HepG2 (cell line): ENCODE measurements around the gene LRRC72. TPM values are rescaled to one million over a fixed set of nuclear protein-coding genes. Genes with fewer than 3 reads are reported as not detected.

Experiments
- FOXJ3 ChIP-seq: sonication (generic); formaldehyde crosslinking; IDR thresholded peaks from 2 replicates; pipeline ENCODE4 v1.4.0; 2020; ENCODE audit warnings: missing genetic modification reagents, mild to moderate bottlenecking, borderline replicate concordance
- FOXK1 ChIP-seq: sonication (generic); formaldehyde crosslinking; IDR thresholded peaks from 2 replicates; pipeline ENCODE4 v1.4.0; 2020; ENCODE audit warnings: low read depth, missing genetic modification reagents, borderline replicate concordance
- GPN1 ChIP-seq: sonication (generic); formaldehyde crosslinking; IDR thresholded peaks from 2 replicates; pipeline ENCODE4 v1.5.1; 2020; ENCODE audit warnings: missing genetic modification reagents, borderline replicate concordance
- HNF4A ChIP-seq: sonication (generic); formaldehyde crosslinking; IDR thresholded peaks from 2 replicates; pipeline ENCODE4 v1.4.0; 2020; ENCODE audit warnings: missing genetic modification reagents
- RNF2 ChIP-seq: fragments of 450-650 bp; conservative IDR thresholded peaks from 2 replicates; pipeline ENCODE4 v1.6.1; 2016; ENCODE audit warnings: low read depth
- SP4 ChIP-seq: sonication (generic); formaldehyde crosslinking; IDR thresholded peaks from 2 replicates; pipeline ENCODE4 v1.8.1; 2023; ENCODE audit warnings: mild to moderate bottlenecking, missing genetic modification reagents
- TBX3 ChIP-seq: fragments of 450-650 bp; IDR thresholded peaks from 2 replicates; pipeline ENCODE4 v1.6.1; 2017; ENCODE audit warnings: antibody characterized with exemption, mild to moderate bottlenecking, inconsistent platforms, borderline replicate concordance
- ZKSCAN1 ChIP-seq: fragments of 150-350 bp; IDR thresholded peaks from 2 replicates; pipeline ENCODE4 v1.6.1; 2014; ENCODE audit warnings: low read length
- ZZZ3 ChIP-seq: sonication (generic); formaldehyde crosslinking; IDR thresholded peaks from 2 replicates; pipeline ENCODE4 v1.4.0; 2020; ENCODE audit warnings: missing genetic modification reagents, mild to moderate bottlenecking, borderline replicate concordance
- polyA plus RNA-seq, 8 experiments: library from polyadenylated mRNA; depleted of rRNA in 3 of 8; stranded (reverse) in 7 of 8; unstranded in 1 of 8; fragments of >200 nt; fragmentation: Illumina TruSeq in 4 of 8; extraction: Trizol in 4 of 8; gene quantifications; 2 replicates each; pipeline versions ENCODE4 v1.2.1 to v1.2.3, GENCODE V29; 2011 to 2016; ENCODE audit warnings: low read depth in 4 of 8, missing spikeins in 1 of 8, mixed read lengths in 1 of 8; ENCODE audit not compliant: insufficient read depth in 1 of 8
- total RNA-seq, 5 experiments: library from RNA; depleted of rRNA; stranded (reverse); fragments of >200 nt; fragmentation: Illumina TruSeq; extraction: Trizol; gene quantifications; 2 replicates each; pipeline ENCODE4 v1.2.3, GENCODE V29; 2016; ENCODE audit warnings: low read depth in 1 of 5
- TF ChIP-seq, protein P1 (sequence below): sonication (generic); formaldehyde crosslinking; IDR thresholded peaks from 2 replicates; pipeline ENCODE4 v1.4.0; 2020; ENCODE audit warnings: mild to moderate bottlenecking, missing genetic modification reagents
- TF ChIP-seq, protein P2 (sequence below), 2 experiments: IDR thresholded peaks; 2 replicates each; pipeline ENCODE4 v1.6.1; 2011 to 2012; ENCODE audit warnings: low read length in 2 of 2, borderline replicate concordance in 1 of 2, low read depth in 1 of 2, mild to moderate bottlenecking in 1 of 2, moderate library complexity in 1 of 2
- TF ChIP-seq, protein P3 (sequence below): IDR thresholded peaks from 2 replicates; pipeline ENCODE4 v1.6.1; 2012; ENCODE audit warnings: inconsistent platforms
- TF ChIP-seq, protein P4 (sequence below): IDR thresholded peaks from 2 replicates; pipeline ENCODE4 v1.4.0; 2020; ENCODE audit warnings: mild to moderate bottlenecking, missing genetic modification reagents
- TF ChIP-seq, protein P5 (sequence below): sonication (generic); formaldehyde crosslinking; IDR thresholded peaks from 2 replicates; pipeline ENCODE4 v1.5.0; 2020; ENCODE audit warnings: mild to moderate bottlenecking, missing genetic modification reagents, borderline replicate concordance

The LRRC72 gene
- total and polyA plus RNA-seq, 2 of the 13 experiments (the other 11 are each of a cell fraction or from before 2014, with no cell fraction given) = not detected

DNA sequence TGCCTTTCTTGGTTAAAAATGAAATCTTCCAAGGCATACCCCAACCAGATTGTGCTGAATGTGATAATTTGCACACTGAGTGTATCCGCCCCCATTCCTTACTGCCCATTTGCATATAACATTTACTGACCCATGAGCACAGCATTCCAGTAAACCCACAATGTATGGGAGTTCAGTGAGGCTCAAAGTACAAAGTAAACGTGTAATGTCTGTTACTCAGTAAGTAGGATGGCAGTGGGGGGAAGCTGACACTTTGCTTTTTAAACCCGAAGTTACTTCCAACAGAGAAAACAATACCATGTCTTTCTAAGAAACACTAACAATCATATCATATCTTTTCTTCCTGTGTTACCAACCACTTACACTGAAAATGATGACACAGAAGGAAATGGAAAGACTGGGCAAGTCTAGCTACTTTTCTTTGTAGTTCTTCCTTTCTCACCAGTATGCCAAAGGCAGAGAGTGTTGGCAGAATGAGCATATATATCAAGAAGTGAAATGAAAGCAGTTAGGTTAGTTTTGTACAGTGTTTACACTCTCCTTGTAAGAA is 34.0 kb upstream of the LRRC72 start (continued):
- TF ChIP-seq, protein P1, sequence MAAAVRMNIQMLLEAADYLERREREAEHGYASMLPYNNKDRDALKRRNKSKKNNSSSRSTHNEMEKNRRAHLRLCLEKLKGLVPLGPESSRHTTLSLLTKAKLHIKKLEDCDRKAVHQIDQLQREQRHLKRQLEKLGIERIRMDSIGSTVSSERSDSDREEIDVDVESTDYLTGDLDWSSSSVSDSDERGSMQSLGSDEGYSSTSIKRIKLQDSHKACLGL (CRISPR knock-in tag) = no peak
- 0 out of 2 replicates have a peak, but pooled peaks have one; percentile 46 for TF ChIP-seq TBX3
- TF ChIP-seq, protein P2, sequence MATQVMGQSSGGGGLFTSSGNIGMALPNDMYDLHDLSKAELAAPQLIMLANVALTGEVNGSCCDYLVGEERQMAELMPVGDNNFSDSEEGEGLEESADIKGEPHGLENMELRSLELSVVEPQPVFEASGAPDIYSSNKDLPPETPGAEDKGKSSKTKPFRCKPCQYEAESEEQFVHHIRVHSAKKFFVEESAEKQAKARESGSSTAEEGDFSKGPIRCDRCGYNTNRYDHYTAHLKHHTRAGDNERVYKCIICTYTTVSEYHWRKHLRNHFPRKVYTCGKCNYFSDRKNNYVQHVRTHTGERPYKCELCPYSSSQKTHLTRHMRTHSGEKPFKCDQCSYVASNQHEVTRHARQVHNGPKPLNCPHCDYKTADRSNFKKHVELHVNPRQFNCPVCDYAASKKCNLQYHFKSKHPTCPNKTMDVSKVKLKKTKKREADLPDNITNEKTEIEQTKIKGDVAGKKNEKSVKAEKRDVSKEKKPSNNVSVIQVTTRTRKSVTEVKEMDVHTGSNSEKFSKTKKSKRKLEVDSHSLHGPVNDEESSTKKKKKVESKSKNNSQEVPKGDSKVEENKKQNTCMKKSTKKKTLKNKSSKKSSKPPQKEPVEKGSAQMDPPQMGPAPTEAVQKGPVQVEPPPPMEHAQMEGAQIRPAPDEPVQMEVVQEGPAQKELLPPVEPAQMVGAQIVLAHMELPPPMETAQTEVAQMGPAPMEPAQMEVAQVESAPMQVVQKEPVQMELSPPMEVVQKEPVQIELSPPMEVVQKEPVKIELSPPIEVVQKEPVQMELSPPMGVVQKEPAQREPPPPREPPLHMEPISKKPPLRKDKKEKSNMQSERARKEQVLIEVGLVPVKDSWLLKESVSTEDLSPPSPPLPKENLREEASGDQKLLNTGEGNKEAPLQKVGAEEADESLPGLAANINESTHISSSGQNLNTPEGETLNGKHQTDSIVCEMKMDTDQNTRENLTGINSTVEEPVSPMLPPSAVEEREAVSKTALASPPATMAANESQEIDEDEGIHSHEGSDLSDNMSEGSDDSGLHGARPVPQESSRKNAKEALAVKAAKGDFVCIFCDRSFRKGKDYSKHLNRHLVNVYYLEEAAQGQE (IDR thresholded peaks at IDR 0.05; ENCODE audit: borderline replicate concordance in 1 of 2, low read depth in 1 of 2, low read length in 2 of 2) = 0 out of 4 replicates have a peak, but pooled peaks of 1 of the 2 experiments have one; percentile 5
- TF ChIP-seq FOXK1 (CRISPR knock-in tag) = no peak
- TF ChIP-seq RNF2 = no peak
- TF ChIP-seq ZZZ3 (CRISPR knock-in tag) = no peak
- TF ChIP-seq, protein P3, sequence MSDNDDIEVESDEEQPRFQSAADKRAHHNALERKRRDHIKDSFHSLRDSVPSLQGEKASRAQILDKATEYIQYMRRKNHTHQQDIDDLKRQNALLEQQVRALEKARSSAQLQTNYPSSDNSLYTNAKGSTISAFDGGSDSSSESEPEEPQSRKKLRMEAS = 0 out of 2 replicates have a peak, but pooled peaks have one; percentile 11
- no peak for TF ChIP-seq GPN1 (CRISPR knock-in tag)
- TF ChIP-seq FOXJ3 = no peak
- TF ChIP-seq, protein P4, sequence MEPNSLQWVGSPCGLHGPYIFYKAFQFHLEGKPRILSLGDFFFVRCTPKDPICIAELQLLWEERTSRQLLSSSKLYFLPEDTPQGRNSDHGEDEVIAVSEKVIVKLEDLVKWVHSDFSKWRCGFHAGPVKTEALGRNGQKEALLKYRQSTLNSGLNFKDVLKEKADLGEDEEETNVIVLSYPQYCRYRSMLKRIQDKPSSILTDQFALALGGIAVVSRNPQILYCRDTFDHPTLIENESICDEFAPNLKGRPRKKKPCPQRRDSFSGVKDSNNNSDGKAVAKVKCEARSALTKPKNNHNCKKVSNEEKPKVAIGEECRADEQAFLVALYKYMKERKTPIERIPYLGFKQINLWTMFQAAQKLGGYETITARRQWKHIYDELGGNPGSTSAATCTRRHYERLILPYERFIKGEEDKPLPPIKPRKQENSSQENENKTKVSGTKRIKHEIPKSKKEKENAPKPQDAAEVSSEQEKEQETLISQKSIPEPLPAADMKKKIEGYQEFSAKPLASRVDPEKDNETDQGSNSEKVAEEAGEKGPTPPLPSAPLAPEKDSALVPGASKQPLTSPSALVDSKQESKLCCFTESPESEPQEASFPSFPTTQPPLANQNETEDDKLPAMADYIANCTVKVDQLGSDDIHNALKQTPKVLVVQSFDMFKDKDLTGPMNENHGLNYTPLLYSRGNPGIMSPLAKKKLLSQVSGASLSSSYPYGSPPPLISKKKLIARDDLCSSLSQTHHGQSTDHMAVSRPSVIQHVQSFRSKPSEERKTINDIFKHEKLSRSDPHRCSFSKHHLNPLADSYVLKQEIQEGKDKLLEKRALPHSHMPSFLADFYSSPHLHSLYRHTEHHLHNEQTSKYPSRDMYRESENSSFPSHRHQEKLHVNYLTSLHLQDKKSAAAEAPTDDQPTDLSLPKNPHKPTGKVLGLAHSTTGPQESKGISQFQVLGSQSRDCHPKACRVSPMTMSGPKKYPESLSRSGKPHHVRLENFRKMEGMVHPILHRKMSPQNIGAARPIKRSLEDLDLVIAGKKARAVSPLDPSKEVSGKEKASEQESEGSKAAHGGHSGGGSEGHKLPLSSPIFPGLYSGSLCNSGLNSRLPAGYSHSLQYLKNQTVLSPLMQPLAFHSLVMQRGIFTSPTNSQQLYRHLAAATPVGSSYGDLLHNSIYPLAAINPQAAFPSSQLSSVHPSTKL (CRISPR knock-in tag) = peak; percentile 86
- peak; percentile 89 for TF ChIP-seq HNF4A (CRISPR knock-in tag)
- no peak for TF ChIP-seq ZKSCAN1
- no peak for TF ChIP-seq SP4 (CRISPR knock-in tag)
- TF ChIP-seq, protein P5, sequence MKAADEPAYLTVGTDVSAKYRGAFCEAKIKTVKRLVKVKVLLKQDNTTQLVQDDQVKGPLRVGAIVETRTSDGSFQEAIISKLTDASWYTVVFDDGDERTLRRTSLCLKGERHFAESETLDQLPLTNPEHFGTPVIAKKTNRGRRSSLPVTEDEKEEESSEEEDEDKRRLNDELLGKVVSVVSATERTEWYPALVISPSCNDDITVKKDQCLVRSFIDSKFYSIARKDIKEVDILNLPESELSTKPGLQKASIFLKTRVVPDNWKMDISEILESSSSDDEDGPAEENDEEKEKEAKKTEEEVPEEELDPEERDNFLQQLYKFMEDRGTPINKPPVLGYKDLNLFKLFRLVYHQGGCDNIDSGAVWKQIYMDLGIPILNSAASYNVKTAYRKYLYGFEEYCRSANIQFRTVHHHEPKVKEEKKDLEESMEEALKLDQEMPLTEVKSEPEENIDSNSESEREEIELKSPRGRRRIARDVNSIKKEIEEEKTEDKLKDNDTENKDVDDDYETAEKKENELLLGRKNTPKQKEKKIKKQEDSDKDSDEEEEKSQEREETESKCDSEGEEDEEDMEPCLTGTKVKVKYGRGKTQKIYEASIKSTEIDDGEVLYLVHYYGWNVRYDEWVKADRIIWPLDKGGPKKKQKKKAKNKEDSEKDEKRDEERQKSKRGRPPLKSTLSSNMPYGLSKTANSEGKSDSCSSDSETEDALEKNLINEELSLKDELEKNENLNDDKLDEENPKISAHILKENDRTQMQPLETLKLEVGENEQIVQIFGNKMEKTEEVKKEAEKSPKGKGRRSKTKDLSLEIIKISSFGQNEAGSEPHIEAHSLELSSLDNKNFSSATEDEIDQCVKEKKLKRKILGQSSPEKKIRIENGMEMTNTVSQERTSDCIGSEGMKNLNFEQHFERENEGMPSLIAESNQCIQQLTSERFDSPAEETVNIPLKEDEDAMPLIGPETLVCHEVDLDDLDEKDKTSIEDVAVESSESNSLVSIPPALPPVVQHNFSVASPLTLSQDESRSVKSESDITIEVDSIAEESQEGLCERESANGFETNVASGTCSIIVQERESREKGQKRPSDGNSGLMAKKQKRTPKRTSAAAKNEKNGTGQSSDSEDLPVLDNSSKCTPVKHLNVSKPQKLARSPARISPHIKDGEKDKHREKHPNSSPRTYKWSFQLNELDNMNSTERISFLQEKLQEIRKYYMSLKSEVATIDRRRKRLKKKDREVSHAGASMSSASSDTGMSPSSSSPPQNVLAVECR (CRISPR knock-in tag) = no peak
